ENCODE results near the gene TRIM39. TPM values are rescaled to one million over a fixed set of nuclear protein-coding genes. Genes with fewer than 3 reads are reported as not detected.

Gene TRIM39
- 9.6 and 11.7 TPM in 2 replicates for total RNA-seq

DNA sequence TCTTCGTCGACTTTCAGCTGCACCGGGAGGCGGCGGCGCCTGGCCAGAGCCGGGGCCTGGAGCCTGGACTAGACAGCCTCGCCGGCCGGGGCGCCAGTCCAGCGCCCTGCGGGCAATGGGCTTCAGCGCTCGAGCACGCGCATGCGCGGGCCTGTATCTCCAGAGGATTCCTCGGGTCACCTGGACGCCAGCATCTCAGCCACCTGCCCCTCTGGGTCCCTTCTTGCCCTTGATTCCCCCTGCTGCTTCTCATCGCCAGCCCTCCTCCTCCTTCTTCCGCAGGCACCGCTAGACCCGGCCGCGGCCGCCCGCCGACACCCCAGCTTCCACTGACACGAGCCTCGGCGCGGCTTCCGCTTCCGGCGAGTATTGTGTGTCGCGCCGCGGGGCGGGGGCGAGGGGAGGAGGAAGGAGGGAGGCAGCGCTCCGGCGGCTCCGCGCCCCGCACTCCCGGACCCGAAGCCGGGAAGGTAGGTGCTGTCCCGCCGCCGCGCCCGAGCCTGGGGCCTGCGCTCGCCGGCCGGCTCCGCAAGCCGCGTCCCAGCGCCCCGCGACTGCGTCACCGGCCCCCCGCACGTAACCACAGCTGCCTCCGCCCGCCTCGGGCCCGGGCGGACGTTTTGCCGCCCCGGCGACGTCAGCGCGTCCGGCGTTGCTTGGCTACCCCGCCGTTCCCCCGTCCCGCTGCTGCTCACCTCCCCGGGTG, at the start of gene TRIM39:
Gene TRIM39, plus strand, starts transcription at position 402 of the 706 bp plus-strand sequence. CDS start 2,391 bp downstream, outside the sequence.

DNA sequence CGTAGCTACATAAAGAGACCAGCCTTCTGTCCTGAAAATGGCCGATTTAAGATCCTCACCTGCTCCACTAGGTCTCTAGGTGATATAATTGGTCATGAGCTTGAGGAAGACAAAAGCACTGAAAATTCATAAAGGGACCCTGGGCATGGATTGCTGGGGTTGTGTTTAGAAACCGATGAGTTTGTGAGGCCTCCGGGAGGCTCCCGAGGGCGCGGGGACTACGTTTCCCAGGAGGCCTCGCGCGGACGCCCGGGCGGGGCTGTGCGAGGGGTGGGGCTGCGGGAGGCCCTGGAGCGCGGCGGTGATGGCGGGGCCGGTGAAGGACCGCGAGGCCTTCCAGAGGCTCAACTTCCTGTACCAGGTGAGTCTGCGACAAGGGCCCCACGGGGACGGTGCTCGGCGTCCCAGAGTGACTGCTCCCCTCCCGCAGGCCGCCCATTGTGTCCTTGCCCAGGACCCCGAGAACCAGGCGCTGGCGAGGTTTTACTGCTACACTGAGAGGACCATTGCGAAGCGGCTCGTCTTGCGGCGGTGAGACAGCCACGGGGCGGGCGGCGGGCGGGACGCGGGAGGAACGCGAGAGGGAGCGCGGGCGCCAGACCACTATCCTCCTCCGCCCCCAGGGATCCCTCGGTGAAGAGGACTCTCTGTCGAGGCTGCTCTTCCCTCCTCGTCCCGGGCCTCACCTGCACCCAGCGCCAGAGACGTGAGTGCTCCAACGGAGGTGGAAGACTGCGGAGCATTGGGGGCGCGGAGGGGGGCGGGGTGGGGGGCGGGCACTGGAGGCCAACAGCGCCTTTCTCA, 18.3 kb downstream of the TRIM39 start, which contains the start of gene RPP21:
Gene RPP21, plus strand, starts transcription at position 289 of the 804 bp plus-strand sequence. Its CDS starts 16 bp downstream, at position 305.

Small RNA genes lying within 50 kb of the gene (small RNA-seq; reads per million reads assigned to genes)
- not detected for gene HLA-N

Other genes starting within 250 kb of the TRIM39 start
- gene TRIM31, start 213.8 kb upstream of the TRIM39 start, total RNA-seq = not detected in 2 replicates
- not detected in 2 replicates for gene TRIM40, start 190.8 kb upstream of the TRIM39 start, total RNA-seq
- not detected in 2 replicates for gene TRIM10, start 165.7 kb upstream of the TRIM39 start, total RNA-seq
- not detected in 2 replicates for gene TRIM15, start 163.4 kb upstream of the TRIM39 start, total RNA-seq
- gene TRIM26, start 113.5 kb upstream of the TRIM39 start, total RNA-seq = 38.5 and 41.9 TPM in 2 replicates
- gene RPP21, start 18.2 kb downstream of the TRIM39 start, total RNA-seq = 21.3 and 22.2 TPM in 2 replicates
- 272 and 292 TPM in 2 replicates for gene HLA-E, start 162.6 kb downstream of the TRIM39 start, total RNA-seq
- 48.4 and 59.3 TPM in 2 replicates for gene GNL1, start 229.6 kb downstream of the TRIM39 start, total RNA-seq
- 7.2 and 8.8 TPM in 2 replicates for gene PRR3, start 230.4 kb downstream of the TRIM39 start, total RNA-seq
- gene ABCF1, start 244.5 kb downstream of the TRIM39 start, total RNA-seq = 42.2 and 46.0 TPM in 2 replicates